RPMI8226 (cell line): Measurements from ENCODE around the gene RAB7B.
A peak's percentile ranks its signal among the peaks of the same experiment; 100 is the strongest.
"Not testable (repeated sequence)": the region's sequence is repeated elsewhere in the genome, so short reads cannot be mapped to it uniquely, and the experiment has no call there.

Experiments used
- DNase-seq: peaks from one replicate; pipeline ENCODE4 v3.0.0-alpha.2; 2015

Gene RAB7B, protein sequence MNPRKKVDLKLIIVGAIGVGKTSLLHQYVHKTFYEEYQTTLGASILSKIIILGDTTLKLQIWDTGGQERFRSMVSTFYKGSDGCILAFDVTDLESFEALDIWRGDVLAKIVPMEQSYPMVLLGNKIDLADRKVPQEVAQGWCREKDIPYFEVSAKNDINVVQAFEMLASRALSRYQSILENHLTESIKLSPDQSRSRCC

GRCh38 chr1:206002871-206003801 is at the start of gene RAB7B:
Gene RAB7B (minus strand): TSS chr1:206003395. CDS start chr1:205994135, 9,260 bp downstream.
- DNase-seq: peak; percentile 35

DNA sequence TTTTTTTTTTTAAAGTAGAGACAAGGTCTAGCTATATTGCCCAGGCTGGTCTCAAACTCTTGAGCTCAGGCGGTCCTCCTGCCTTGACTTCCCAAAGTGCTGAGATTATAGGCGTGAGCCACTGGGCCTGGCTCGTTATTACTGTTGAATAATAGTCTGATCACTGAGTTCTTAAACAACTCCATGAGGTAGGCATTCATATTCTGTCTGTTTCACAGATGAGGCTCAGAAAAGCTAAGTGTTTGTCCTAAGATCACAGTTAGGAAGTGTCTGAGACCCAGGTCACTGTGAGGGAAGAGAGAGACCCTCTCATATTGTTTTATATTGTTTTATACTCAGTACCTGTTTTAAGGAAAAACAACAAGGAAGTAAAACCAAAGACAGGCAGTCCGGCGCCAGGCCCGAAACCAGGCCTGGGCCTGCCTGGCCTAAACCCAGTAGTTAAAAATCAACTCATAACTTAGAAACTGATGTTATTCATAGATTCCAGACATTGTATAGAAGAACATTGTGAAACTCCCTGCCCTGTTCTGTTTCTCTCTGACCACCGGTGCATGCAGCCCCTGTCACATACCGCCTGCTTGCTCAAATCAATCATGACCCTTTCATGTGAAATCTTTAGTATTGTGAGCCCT is 49.2 kb upstream of the RAB7B start:
- not testable (repeated sequence) for DNase-seq

DNA sequence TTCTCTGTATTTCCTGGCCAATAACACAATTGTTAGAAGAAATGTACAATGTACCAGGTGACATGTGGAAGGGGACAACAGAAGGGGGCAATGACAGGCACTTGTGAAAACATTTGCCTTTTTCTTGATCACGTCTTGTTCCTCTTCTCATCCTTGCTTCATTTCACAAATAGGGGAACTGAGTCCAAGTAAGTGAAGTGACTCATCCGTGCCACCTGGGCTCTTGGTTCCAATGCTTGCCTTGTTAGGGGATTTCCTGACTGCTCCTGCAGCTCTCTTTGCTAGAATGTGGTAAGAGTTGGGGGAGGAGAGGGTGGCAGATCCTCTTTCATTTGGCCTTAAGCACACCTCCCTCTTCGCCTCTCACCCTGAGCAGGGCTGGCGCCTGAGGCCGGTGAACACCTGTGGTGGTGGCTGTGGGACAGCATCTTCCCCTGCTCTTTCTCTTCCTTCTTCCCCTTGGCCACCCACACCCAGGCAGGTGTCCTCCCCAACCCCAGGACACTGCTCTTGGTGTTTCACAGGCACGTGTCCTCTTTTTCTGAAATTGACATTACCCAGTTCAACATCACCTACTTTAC is 47.5 kb upstream of the RAB7B start:
- peak; percentile 99 for DNase-seq

DNA sequence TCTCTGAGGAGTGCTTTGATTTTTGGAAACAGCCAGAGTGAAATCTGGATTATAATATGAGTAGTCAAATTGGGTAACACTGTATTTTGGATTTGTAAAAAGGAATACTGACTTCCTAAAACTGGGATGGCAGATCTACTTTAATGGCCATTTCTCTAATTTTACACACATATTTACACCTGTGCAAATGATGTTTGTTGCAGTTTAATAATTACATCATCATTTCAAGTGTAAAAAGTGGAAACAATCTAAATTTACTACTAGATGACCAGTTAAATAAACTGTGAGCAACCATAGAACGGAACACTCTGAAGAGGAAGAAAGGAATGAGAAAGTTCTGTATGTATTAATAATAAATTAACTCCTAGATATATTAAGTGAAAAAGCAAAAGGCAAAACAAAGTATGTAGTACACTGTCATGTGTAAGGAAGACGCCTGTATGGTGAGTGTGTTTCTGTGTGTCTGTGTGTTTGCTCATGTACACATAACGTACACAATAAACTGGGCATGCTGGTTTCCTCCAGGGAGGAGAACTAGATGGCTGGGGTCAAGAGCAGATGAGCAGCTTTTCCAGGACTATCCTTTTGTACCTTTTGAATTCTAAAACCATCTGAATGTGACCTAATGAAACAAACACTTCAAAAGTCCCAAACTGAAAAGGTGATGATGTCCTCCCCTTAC is 46.9 kb upstream of the RAB7B start:
- no peak for DNase-seq

- peak; percentile 73 for DNase-seq
These were observed 46.1 kb upstream of the RAB7B start for GRCh38 chr1:206049293-206049692.

GRCh38 chr1:206048582-206048981 is 45.4 kb upstream of the RAB7B start:
- no peak for DNase-seq

DNA sequence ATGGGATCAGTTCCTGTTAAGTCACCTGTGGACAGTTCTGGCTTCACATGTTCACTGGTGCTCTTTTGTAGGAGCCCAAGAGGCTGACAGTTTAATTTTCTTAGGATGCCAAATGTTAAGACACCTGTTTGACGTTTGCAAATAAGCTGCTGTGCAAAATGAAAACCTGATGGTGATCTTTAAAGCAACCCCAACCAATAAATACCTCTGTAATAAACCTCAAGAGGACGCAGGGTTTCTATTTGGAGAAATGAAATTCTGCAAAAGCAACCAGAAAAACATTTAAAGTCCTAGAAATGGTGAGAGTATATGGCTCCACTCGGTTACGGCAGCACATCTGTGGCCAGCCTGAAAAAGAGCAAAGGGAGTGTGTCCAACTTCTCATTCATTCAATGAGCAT is 44.1 kb upstream of the RAB7B start:
- peak; percentile 66 for DNase-seq

DNA sequence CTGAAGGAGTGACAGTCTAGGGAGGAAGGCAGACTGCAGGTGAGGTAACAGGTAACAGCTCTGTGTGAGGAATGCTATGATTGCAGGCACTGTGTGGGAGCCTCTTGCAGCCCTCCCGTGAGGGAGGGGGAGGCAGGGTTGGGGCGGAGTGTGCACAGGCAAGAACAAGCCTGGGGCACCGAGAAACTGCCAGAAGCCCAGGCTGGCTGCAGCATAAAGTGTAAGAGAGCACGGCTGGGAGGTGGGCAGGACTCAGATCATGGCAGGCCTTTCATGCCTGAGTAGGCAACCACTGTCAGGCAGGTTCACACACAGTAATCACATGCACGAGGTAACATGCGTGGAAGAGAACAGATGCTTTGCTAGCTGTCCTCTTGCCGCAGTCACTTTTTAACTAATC is 38.4 kb upstream of the RAB7B start:
- no peak for DNase-seq

DNA sequence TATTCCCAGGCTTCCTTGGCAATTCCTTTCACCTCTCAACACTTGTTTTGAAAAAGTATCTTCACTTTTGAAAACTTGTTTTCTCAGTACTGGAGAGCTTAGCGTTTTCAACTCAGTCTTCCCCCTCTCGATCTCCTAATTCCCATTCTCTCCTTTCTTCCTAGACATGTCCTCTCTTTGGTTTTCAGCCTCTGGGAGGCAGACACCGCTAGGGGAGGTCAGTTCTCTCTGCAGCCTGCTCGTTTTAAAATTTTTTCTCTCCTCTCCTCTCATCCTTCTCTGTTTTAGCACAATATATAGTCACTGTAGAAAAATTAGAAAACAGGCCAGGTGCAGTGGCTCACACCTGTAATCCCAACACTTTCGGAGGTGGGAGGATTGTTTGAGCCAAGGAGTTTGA is 37.1 kb upstream of the RAB7B start:
- DNase-seq: peak; percentile 36

- peak; percentile 62 for DNase-seq
These were observed 36.1 kb upstream of the RAB7B start for GRCh38 chr1:206039046-206039973.

GRCh38 chr1:206037581-206037980 is 34.4 kb upstream of the RAB7B start:
- peak; percentile 53 for DNase-seq

GRCh38 chr1:206036663-206037455 is 33.7 kb upstream of the RAB7B start:
- peak; percentile 74 for DNase-seq

DNA sequence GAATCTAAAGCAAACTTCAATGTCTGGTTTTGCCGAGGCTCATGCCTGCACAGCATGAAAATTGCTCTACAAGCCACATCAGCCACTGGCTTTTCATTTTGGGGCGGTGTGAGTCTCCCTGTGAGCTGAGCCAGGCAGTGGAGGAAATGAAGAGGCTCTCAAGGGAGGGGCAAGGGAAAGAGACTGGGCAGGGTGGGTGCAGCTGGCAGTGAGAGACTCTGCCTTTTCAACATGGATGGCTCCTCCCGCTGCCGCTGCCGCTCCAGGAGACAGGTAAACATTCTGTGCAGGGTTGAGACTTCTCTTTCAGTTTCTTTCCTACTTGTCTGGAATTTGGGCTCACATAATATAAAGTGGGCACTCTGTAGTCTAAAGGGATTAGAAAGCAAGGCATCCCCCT is 31.8 kb upstream of the RAB7B start:
- peak; percentile 84 for DNase-seq

DNA sequence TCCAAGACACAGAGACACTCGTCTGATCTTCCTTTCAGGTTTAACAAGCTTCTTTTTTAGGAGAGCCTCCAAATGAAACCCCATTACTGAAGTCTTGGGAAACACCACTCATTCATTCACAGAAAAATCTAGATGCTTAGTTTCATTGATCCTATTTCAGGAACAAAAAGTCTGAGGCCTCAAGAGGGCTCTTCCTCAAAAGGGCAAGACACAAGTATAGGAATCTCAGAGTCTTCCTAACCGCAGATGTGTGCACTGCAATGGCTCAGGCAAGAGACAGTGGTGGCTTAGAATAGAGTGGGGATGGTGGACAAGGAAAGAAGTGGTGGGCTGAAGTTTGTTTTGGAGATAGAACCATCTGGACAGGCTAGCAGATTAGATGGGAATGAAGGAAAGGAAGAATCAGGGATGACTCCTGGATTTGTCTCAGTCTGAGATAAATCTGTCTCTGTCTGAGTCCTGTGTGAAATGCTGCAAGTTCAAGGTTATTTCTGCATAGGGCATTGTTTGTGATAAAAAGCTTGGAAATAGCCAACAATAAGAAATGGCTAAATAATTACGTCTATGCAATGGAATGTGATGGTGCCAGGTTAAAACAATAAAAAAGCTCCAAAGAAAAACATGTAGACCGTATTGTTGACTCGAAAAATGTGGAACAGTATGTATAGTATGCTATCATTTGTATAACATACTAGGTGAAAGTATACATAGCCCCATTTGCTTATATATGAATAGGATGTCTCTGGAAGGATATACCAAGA is 29.4 kb upstream of the RAB7B start:
- no peak for DNase-seq

- peak; percentile 94 for DNase-seq
These were observed 27.5 kb upstream of the RAB7B start for GRCh38 chr1:206030714-206031113.

GRCh38 chr1:206030191-206030590 is 27.0 kb upstream of the RAB7B start:
- no peak for DNase-seq

DNA sequence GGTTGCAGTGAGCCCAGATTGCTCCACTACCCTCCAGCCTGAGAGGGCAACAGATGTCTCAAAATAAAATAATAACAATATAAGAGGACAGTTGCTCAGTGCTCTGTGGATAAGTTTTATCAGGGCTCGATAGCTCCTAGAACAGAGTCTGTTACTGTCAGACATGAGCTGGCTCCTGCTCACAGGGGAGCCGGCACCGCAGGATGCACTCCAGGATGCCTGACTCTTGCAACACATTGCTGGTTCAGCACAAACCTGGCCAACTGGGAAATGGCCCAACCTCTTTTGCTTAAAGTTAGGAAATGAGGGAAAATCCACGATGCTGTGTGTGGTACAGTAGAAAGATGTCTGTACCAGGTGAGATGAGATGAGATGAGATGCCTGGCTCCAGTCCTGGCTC is 26.3 kb upstream of the RAB7B start:
- no peak for DNase-seq

- no peak for DNase-seq
These were observed 22.2 kb upstream of the RAB7B start for GRCh38 chr1:206025283-206025820.

DNA sequence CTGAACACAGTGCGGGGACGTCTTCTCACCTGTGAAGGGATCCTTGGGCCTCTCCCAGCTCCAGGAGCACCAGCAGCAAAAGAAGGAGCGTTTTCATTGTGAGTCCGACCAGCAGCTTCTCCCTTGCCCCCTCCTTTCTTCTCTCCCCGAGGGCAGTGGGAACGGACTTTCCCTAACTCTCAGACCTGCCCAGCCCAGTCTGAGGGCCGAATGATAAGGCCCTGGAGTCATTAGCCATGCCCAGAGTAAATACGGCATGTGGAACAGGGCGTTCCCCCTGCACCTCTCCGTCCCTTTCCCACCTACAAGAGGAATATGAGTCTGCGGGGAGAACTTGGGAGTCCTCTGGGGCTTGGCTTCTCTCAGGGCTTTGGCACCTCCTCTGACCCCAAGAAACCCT is 20.5 kb upstream of the RAB7B start, which contains the start of gene CTSE:
TSS of gene CTSE (minus strand) at position 201 of the 400 bp plus-strand sequence. CDS start at position 97, 104 bp downstream.
- DNase-seq: no peak

GRCh38 chr1:206022766-206023165 is 19.6 kb upstream of the RAB7B start:
- DNase-seq: no peak
